Measurements from ENCODE around the gene CELSR1.

DNA sequence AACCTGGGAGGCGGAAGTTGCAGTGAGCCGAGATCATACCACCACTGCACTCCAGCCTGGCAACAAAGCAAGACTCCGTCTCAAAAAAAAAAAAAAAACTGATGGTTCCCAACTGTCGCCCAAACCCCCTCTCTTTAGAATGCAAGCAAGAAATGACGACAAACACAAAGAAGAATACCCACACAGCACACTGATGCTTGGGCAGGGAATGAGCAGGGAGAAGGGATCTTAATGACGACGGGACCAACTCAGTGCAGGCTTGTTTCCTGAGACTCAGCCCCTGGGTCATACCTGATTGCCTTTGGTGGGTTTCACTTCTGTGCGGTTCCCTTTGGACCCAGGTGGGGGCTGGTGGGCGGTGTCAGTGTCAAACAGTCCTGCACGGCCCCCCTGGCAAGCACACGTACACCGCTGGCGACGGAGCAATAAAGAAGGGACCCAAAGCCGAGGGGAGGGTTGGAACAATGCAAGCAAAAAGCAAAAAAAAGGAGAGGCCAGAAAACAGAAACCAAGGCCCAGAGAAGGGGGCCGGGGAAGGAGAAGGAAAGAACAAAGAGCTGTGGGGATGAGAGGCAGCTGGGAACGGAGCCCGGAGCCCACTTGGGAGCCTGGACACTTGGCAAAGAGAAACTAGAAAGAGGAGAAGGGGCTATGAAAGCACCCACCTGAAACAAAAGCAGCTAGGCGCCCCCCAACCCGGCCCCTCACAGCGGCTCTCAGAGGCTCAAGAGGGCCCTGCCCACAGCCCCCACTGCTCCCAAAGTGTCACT lies 99.6 kb downstream of the CELSR1 start:
- TF ChIP-seq CTCF (IDR thresholded peaks at IDR 0.05), result no peak
- TF ChIP-seq POLR2A (IDR thresholded peaks at IDR 0.05), result no peak

All from lower leg skin (tissue), 3 donors.